Liver (tissue), 3 donors: ENCODE measurements around the gene P2RY14.

ENCODE experiments used
- ATF3 ChIP-seq: IDR thresholded peaks from 2 replicates; pipeline ENCODE4 v1.6.1; 2016; ENCODE audit warnings: antibody characterized with exemption
- HNF4A ChIP-seq, 2 donors: conservative IDR thresholded peaks; 2 replicates each; pipeline ENCODE4 v1.6.1; 2016; ENCODE audit warnings: antibody characterized with exemption in 2 of 2, mild to moderate bottlenecking in 2 of 2
- MAX ChIP-seq: IDR thresholded peaks from 2 replicates; pipeline ENCODE4 v1.6.1; 2016; ENCODE audit warnings: antibody characterized with exemption
- TF ChIP-seq, protein P1 (sequence below): fragments of 150-350 bp; IDR thresholded peaks from 2 replicates; pipeline ENCODE4 v1.5.1; 2017; ENCODE audit warnings: improper control_type of control experiment, low read depth, low read length; ENCODE audit not compliant: missing input control
- donor health status: healthy.
- donor health status: healthy.

DNA sequence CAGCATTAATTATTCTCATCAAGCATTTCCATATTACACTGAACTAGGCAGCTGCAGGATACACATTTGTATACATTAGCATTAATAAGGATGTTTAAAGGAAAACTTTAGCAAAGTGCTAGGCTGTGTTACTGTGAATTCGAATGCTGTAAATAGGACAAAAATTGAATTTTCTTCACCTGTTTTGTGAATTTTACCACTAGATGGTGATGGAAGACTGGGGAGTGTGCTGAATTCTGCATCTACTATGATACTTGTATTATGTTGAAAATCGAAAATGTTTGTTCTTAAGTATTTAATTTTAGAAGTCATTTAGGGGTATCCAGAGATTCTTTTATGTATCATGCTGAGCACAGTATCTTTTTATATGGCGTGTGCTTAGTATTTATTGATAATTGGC, 12.3 kb upstream of the P2RY14 start:
- no peak for TF ChIP-seq HNF4A (conservative IDR thresholded peaks at IDR 0.05)
- TF ChIP-seq, protein P1, sequence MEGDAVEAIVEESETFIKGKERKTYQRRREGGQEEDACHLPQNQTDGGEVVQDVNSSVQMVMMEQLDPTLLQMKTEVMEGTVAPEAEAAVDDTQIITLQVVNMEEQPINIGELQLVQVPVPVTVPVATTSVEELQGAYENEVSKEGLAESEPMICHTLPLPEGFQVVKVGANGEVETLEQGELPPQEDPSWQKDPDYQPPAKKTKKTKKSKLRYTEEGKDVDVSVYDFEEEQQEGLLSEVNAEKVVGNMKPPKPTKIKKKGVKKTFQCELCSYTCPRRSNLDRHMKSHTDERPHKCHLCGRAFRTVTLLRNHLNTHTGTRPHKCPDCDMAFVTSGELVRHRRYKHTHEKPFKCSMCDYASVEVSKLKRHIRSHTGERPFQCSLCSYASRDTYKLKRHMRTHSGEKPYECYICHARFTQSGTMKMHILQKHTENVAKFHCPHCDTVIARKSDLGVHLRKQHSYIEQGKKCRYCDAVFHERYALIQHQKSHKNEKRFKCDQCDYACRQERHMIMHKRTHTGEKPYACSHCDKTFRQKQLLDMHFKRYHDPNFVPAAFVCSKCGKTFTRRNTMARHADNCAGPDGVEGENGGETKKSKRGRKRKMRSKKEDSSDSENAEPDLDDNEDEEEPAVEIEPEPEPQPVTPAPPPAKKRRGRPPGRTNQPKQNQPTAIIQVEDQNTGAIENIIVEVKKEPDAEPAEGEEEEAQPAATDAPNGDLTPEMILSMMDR = no peak
- TF ChIP-seq ATF3 = no peak
- TF ChIP-seq MAX = no peak
